Stimulated activated CD8-positive, alpha-beta memory T cell treated with anti-CD3 and anti-CD28 coated beads, Interleukin-12 subunit alpha, Interleukin-12 subunit beta, amount 100 ng/mL, for 1 hour (primary cell): ENCODE measurements around the gene DRG1.
"Not testable (repeated sequence)": the region's sequence is repeated elsewhere in the genome, so short reads cannot be mapped to it uniquely, and the experiment has no call there.

Source experiments
- DNase-seq: peaks from one replicate; pipeline ENCODE4 v3.0.0-alpha.2; 2020; ENCODE audit warnings: low read depth

Gene DRG1

DNA sequence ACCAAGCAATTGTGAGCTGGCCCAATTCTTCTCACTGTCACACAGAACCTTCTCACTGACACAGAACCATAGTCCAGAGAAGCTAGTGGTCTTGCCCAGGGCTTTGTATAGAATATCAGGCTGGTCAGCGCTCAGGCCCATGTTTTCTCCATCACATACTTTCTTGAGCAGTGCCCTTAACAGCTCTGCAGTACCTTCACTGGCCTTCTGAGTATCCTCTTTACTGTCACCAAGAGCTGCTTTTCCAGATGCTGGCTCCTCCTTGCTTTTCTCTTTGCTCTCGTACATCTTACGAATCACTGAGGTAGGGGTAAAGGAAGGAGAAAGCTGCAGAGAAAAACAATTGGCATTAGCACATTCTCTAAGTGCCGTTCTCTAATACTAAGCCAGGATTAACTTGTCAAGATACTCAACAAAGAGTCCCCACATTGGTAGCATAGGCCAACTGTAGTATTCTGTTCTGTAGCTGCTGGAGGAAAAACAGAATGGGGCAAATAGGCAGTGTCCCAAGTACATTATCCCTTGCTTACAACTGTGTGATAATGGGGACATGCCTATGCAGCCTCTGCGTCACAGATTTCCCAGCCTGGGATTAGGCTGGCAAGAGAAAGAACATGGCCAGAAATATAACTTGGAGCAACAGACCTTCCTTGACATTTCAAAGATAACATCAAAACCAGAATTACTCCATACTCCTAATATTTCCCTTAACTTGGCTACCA lies 43.5 kb downstream of the DRG1 start:
- no peak for DNase-seq

DNA sequence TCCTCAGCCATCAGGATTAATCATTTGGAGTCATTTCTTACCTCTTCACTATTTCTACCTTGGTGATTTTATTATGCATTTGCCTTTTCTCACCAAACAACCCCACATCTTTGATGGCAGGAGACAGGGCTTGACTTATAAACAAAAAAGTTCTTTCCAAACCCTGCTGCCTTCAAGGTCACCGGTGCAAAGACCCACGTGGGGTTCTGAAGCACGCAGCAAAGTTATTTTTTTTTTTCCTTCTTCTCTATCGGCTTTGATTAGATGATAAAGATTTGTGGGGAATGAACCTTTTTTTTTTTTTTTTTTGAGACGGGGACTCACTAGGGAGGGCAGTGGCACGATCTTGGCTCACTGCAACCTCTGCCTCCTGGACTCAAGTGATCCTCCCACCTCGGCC lies 44.1 kb downstream of the DRG1 start:
- no peak for DNase-seq

DNA sequence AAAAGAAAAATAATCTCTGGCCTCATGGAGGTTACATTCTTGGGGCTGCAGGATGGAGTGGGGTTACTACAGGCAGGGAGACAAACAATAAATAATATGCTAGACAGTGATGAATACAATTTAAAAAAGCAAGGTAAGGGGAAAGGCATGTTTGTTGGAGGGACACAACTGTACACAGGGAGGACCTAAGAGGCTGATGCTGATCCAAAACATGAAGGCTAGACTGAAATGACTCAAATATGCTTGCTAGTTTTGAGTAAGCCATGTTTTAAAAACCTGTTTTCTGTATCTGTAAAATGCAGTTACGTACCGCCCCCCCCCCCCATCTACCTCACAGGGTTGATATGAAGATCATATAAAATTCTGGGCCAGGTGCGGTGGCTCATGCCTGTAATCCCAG lies 46.2 kb downstream of the DRG1 start:
- no peak for DNase-seq

DNA sequence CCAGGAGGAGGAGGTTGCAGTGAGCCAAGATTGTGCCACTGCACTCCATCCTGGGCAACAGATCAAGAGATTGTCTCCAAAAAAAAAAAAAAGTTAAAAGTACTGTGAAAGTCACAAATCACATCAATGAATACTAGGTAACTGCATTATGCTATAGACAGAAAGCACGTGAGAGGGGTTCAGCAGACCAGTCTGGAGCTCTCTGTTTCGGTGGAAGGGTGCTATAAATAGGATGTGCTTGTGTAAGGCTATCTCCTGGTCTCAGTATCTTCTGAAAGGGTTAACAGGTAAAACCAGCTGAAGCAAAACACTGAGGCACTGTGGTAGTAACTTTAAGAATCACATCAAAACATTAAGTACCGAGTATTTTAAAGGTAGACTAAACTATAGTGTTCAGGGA lies 46.8 kb downstream of the DRG1 start:
- no peak for DNase-seq

DNA sequence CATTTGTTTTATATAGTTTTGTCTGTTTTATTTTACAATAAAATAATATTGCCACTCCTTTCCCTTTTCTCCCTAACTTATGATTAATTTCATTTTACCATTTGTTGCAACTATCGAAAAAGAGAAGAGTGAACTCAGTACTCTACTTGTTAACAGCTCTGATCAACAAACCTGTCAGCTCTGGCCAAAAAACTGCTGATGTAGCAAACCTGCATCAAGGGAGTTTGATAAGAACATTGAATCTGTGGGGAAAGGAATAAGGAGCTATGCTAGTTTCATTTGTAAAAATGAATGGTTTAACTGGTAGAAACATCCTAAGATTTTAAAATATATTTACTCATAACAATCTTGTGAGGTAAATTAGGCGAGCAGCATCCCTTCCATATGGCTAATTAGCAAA lies 47.4 kb downstream of the DRG1 start:
- no peak for DNase-seq

DNA sequence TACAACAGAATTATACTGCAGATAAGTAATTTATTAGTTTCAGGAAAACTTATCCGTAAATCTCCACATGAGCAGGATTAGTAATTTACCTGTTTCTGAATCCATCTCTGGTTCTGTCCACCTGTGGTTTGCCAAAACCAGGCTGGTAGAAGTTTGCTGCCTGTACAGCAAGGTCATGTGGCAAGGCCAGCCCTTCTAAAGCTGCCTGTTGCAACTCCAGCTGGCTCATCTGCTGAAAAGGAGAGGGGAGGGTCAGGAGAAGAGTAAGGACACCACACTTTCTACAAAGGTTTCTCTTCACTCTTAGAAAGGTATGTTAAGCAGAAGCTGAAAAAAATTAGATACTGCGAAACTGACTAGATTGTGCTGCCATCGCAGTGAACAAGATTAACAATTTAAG lies 47.9 kb downstream of the DRG1 start:
- no peak for DNase-seq

DNA sequence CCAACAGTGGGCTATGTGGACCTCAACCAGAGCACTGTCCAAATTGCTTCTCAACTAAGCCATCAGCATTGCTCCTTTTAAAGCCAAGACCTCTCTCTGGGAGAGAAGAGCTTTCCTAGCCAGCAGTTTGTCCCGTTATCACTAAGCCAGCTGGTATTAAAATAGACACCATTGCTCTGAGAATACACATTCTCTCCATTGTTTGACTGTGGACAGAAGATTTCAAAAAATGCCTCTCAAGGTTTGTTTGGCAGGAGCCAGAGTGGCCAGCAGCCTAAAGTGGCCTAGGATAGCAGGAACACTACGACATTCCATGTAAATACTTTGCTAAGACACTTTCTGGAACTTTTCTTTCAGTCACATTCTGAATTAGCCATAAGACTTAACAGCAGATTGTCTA lies 49.0 kb downstream of the DRG1 start:
- DNase-seq: no peak

DNA sequence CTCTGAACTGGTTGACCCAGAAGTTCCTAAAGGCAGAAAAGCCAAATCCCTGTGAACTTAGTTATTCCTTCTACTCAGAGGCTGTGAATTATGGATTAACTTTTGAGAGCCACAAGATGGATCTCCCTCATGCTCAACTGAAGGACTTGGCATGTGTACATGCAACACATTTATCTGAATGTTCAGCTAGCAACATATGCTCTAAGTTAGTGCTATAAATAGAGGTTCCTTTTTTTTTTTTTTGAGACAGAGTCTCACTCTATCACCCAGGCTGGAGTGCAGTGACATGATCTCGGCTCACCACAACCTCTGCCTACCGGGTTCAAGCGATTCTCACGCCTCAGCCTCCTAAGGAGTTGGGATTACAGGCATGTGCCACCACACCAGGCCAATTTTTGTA lies 50.1 kb downstream of the DRG1 start:
- DNase-seq: no peak

DNA sequence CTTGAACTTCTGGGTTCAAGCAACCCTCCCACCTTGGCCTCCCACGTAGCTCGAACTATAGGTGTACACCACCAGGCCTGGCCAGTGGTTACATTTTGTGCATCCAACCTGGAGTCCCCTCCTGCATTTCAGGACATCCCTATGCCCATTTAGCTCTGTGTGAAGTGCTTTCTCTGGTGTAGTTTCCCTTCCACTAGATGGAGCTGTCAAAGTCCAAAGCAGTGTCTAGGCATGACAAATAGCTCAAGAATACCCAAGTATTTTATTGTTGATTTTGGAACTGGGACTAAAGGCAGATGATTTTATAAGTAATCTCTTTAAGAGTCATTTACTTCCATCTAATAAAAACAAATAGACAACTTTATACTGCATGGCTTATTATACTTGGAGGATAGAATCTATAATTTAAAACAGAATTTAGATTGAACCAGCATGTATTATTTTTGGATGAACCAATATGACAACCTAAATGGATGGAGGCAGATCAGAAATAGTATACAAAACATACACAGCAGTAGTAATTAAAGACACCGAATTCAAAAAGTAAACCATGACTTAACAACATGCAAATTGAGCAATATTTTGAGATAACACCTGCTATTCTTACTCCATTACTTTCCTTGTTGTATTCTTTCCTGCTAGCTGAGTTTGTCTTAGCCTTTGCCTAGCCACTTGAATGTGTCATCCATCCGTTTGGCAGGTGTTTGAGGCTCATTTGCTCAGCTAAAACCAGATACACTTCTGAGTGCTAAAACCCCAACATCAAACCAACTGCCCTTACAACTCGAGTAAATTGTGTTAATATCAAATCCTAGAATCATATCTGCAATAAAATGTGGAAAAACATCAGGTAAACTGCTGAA lies 52.5 kb downstream of the DRG1 start:
- no peak for DNase-seq

DNA sequence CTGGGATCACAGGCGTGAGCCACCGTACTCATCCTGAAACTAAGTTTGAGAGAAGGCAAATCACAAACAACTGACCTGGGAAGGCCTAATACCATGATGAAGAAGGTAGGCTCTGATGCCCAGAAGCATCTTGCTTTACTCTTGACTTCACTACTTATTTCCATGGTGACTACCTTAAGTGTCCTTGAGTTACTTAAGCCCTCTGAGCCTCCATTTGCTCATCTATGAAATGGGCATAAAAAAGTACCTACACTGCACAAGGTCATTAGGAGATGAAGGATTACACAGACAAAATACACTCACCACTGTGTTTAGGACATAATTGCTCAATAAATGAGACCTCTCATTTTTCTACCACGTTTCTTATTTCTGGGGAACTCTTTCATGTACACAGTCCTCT lies 62.3 kb downstream of the DRG1 start:
- DNase-seq: no peak

DNA sequence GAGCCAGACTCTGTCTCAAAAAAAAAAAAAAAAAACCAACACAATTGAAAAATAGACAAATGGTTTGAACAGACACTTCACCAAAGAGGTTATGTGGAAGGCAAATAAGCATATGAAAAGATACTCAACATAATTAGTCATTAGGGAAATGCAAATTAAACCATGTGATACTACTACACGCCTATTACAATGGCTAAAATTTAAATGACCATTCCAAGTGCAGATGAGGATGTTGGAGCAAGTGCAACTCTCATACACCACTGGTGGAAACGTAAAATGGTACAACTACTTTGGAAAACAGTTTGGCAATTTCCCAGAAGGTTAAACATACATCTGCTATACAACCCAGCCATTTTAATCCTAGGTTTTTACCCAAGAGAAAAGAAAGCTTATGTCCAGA lies 65.9 kb downstream of the DRG1 start:
- no peak for DNase-seq

DNA sequence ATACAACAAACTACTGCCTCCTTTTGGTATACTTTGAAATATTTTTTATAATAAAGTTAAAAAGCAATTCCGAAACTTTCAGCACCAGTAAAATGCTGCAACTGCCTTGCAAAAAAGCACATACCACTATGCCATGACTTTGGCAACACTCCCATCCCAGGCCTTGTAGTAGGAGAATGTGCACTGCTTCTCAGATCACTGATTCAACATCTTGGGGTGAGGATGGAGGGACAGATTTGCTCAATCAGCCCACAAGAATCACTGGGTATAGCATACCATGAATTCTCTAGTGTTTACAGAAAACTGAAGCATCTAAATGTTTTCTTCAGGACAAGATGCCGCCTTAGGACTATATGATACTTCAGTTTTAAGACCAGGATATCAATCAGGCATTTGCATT lies 75.3 kb downstream of the DRG1 start:
- DNase-seq: no peak

DNA sequence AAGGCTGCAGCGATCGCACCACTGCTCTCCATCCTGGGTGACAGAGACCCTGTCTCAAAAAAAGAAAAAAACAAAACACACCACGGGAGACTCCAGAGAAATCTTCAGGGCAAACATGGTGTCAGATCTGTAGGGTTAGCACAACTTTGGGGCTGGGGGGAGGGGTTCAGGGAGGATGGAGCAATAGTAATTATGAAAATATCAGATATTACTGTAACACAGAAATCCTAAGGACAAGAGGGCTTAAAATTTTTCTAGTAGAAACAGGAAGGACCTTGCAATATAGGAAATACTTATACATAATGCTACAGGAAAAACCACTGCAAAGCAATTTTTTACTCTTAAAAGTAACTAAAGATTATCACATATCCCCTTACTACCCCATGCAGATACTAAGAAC lies 76.4 kb downstream of the DRG1 start:
- no peak for DNase-seq

DNA sequence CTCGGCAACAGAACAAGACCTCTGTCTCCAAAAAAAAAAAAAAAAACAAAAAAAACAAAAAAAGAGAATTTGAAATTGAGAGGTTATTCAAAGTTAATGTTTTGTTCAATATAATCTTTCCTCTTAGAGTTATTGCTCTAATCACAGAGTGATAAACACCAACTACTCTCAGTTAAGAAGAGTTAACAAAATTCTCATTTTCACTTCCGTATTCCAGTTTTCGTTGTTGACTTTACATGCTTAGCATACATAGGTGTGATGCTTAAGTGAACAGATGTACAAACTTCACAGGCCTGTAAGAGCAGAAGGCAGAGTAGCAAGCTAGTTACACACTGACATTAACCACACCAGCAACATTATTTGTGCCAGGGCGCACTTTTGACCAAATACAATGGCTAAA lies 77.9 kb downstream of the DRG1 start:
- DNase-seq: no peak

DNA sequence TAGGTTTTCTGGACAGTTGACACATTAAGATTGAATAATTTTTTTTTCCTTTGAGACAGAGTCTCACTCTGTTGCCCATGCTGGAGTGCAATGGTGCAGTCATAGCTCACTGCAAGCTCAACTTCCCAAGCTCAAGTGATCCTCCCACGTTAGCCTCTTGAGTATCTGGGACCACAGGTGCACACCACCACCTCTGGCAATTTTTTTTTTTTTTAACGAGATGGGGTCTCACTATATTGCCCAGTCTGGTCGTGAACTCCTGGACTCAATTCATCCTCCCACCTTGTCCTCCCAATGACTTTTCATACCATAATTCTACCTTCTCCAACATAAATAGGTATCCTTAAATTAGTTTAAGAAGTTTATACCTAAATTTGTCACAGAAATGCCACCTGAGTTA lies 81.7 kb downstream of the DRG1 start:
- no peak for DNase-seq

DNA sequence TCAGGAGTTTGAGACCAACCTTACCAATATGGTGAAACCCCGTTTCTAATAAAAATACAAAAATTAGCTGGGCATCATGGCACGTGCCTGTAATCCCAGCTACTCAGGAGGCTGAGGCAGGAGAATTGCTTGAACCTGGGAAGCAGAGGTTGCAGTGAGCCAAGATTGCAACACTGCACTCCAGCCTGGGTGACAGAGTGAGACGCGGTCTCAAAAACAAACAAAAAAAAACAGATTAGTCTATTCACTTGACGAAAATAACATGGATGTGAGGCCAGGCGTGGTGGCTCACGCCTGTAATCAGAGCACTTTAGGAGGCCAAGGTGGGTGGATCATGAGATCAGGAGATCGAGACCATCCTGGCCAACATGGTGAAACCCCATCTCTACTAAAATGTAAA lies 83.1 kb downstream of the DRG1 start:
- not testable (repeated sequence) for DNase-seq
